Astrocyte (in vitro differentiated cells and primary cell): ENCODE results near the gene PRAC1. TPM values are rescaled to one million over a fixed set of nuclear protein-coding genes. Genes with fewer than 3 reads are reported as not detected.

ENCODE experiments used
- DNase-seq: peaks from one replicate; pipeline ENCODE4 v3.0.0-alpha.2; 2010; ENCODE audit warnings: low read depth
- FAIRE-seq: peaks from 2 replicates; lab custom pipeline; 2011; peaks lifted over from hg19 to GRCh38; lab: Jason Lieb, UNC
- H2AFZ ChIP-seq: 2 replicates; pipeline ENCODE4 v1.6.0; 2012; ENCODE audit warnings: low read depth, low read length, inconsistent platforms
- H3K27ac ChIP-seq: 2 replicates; pipeline ENCODE4 v1.5.1; 2011; ENCODE audit warnings: low read depth, low read length, inconsistent platforms
- H3K27me3 ChIP-seq: 2 replicates; pipeline ENCODE4 v1.6.0; 2011; ENCODE audit warnings: low read length, inconsistent platforms; ENCODE audit not compliant: insufficient read depth
- H3K36me3 ChIP-seq: 2 replicates; pipeline ENCODE4 v1.5.1; 2011; ENCODE audit warnings: low read length, inconsistent platforms; ENCODE audit not compliant: insufficient read depth
- H3K4me1 ChIP-seq: 2 replicates; pipeline ENCODE4 v1.5.1; 2011; ENCODE audit warnings: low read length, inconsistent platforms; ENCODE audit not compliant: insufficient read depth
- H3K4me2 ChIP-seq: 2 replicates; pipeline ENCODE4 v1.6.0; 2012; ENCODE audit warnings: low read length, inconsistent platforms
- H3K4me3 ChIP-seq: 2 replicates; pipeline ENCODE4 v1.5.1; 2011; ENCODE audit warnings: low read depth, mild to moderate bottlenecking, low read length, inconsistent platforms; ENCODE audit not compliant: insufficient read depth
- H3K79me2 ChIP-seq: 2 replicates; pipeline ENCODE4 v1.6.0; 2012; ENCODE audit warnings: mild to moderate bottlenecking, low read length, inconsistent platforms; ENCODE audit not compliant: insufficient read depth
- H3K9ac ChIP-seq: 2 replicates; pipeline ENCODE4 v1.6.0; 2012; ENCODE audit warnings: mild to moderate bottlenecking, low read length, inconsistent platforms
- H3K9me3 ChIP-seq: 2 replicates; pipeline ENCODE4 v1.5.1; 2012; ENCODE audit warnings: low read depth, mild to moderate bottlenecking, low read length, inconsistent platforms; ENCODE audit not compliant: insufficient read depth
- H4K20me1 ChIP-seq: 2 replicates; pipeline ENCODE4 v1.6.0; 2012; ENCODE audit warnings: low read length, inconsistent platforms; ENCODE audit not compliant: insufficient read depth
- H3K27ac Mint-ChIP-seq: one replicate; pipeline ENCODE4 v1.8.0; 2021; ENCODE audit warnings: mild to moderate bottlenecking, mixed read lengths; ENCODE audit not compliant: unreplicated experiment
- H3K27me3 Mint-ChIP-seq: one replicate; pipeline ENCODE4 v1.8.0; 2021; ENCODE audit warnings: low read depth, mixed read lengths; ENCODE audit not compliant: unreplicated experiment
- H3K36me3 Mint-ChIP-seq: one replicate; pipeline ENCODE4 v1.8.0; 2021; ENCODE audit warnings: low read depth, mixed read lengths; ENCODE audit not compliant: unreplicated experiment
- H3K4me1 Mint-ChIP-seq: one replicate; pipeline ENCODE4 v1.8.0; 2021; ENCODE audit warnings: low read depth, mixed read lengths; ENCODE audit not compliant: unreplicated experiment
- H3K4me3 Mint-ChIP-seq: one replicate; pipeline ENCODE4 v1.8.0; 2021; ENCODE audit warnings: mild to moderate bottlenecking, moderate library complexity, mixed read lengths; ENCODE audit not compliant: unreplicated experiment
- H3K9me3 Mint-ChIP-seq: one replicate; pipeline ENCODE4 v1.8.0; 2021; ENCODE audit warnings: mild to moderate bottlenecking, mixed read lengths; ENCODE audit not compliant: unreplicated experiment
- EZH2 ChIP-seq: IDR thresholded peaks from 2 replicates; pipeline ENCODE4 v1.6.1; 2012; ENCODE audit warnings: mild to moderate bottlenecking, low read length, inconsistent platforms; ENCODE audit not compliant: insufficient read depth
- microRNA-seq: library from miRNA; unstranded; fragments of <30 nt; microRNA quantifications from one replicate; pipeline ENCODE4 v1.2.0, GENCODE V29; 2020
- total RNA-seq: library from RNA; stranded (reverse); gene quantifications from 2 replicates; pipeline ENCODE4 v1.2.1, GENCODE V29; 2021
- TF ChIP-seq, protein P1 (sequence below): IDR thresholded peaks from 2 replicates; pipeline ENCODE4 v1.5.1; 2011; ENCODE audit warnings: low read depth, mild to moderate bottlenecking, inconsistent platforms, low read length, moderate library complexity; ENCODE audit not compliant: insufficient read depth

Gene PRAC1
- total RNA-seq, 1 donor from 2014 or later: not detected

DNA sequence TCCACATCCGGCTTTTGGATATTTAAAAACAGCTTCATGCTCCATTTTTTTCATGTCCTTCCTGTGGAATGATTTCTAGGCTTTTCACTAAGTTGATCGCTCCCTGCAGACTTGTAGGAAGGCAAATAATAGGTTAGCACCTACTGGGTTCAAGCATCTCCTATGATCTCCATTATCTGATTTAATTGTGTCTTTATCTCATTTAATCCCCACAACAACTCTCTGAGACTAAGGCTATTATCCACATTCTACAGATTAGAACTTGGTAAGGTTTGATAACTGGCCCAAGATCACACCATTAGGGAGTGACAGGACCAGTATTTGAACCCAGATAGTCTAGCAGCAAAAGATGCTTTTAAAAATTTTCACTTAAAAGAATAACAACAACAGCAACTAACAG, 50.0 kb downstream of the PRAC1 start:
- FAIRE-seq (no peak), DNase-seq (no peak)
- no peak overlapping the region for H3K4me2 ChIP-seq
- Mint-ChIP-seq H3K27ac (no peak overlapping the region), H3K4me3 (no peak overlapping the region), H3K36me3 (peaks cover 3% of the 10 kb centered on the region), H3K9me3 (no peaks in the 10 kb centered on the region), H3K27me3 (peaks cover 66% of the 10 kb centered on the region), H3K4me1 (no peaks in the 10 kb centered on the region)
- no peaks in the 10 kb centered on the region for H3K4me1 ChIP-seq
- no peaks in the 10 kb centered on the region for H4K20me1 ChIP-seq
- H3K79me2 ChIP-seq: no peaks in the 10 kb centered on the region
- no peak overlapping the region for H2AFZ ChIP-seq
- no peak for TF ChIP-seq EZH2
- TF ChIP-seq, protein P1, sequence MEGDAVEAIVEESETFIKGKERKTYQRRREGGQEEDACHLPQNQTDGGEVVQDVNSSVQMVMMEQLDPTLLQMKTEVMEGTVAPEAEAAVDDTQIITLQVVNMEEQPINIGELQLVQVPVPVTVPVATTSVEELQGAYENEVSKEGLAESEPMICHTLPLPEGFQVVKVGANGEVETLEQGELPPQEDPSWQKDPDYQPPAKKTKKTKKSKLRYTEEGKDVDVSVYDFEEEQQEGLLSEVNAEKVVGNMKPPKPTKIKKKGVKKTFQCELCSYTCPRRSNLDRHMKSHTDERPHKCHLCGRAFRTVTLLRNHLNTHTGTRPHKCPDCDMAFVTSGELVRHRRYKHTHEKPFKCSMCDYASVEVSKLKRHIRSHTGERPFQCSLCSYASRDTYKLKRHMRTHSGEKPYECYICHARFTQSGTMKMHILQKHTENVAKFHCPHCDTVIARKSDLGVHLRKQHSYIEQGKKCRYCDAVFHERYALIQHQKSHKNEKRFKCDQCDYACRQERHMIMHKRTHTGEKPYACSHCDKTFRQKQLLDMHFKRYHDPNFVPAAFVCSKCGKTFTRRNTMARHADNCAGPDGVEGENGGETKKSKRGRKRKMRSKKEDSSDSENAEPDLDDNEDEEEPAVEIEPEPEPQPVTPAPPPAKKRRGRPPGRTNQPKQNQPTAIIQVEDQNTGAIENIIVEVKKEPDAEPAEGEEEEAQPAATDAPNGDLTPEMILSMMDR: no peak
- H3K27me3 ChIP-seq: peaks cover 25% of the 10 kb centered on the region
- no peak overlapping the region for H3K4me3 ChIP-seq
- H3K9me3 ChIP-seq: no peaks in the 10 kb centered on the region
- H3K36me3 ChIP-seq: no peaks in the 10 kb centered on the region
- no peak overlapping the region for H3K27ac ChIP-seq
- no peak overlapping the region for H3K9ac ChIP-seq

Small RNA genes within 50 kb of the gene (microRNA-seq; reads per million reads assigned to microRNA genes)
- not detected for gene MIR3185

Other genes with a start within 250 kb of the PRAC1 start
- gene HOXB1, start 191.5 kb downstream of the PRAC1 start, total RNA-seq: not detected in 2 replicates
- 0.41 and 1.8 TPM in 2 replicates for gene HOXB2, start 177.4 kb downstream of the PRAC1 start, total RNA-seq
- gene HOXB4, start 144.2 kb downstream of the PRAC1 start, total RNA-seq: not detected in 2 replicates
- not detected in 2 replicates for gene HOXB3, start 132.3 kb downstream of the PRAC1 start, total RNA-seq
- gene HOXB5, start 128.7 kb downstream of the PRAC1 start, total RNA-seq: not detected in 2 replicates
- gene HOXB6, start 117.5 kb downstream of the PRAC1 start, total RNA-seq: not detected in 2 replicates
- not detected in 2 replicates for gene HOXB7, start 111.5 kb downstream of the PRAC1 start, total RNA-seq
- not detected in 2 replicates for gene HOXB8, start 107.2 kb downstream of the PRAC1 start, total RNA-seq
- 0.10 and 0.11 TPM in 2 replicates for gene HOXB9, start 96.2 kb downstream of the PRAC1 start, total RNA-seq
- not detected in 2 replicates for gene PRAC2, start 667 bp upstream of the PRAC1 start, total RNA-seq
- gene HOXB13, start 6.2 kb upstream of the PRAC1 start, total RNA-seq: not detected in 2 replicates
- gene TTLL6, start 94.7 kb upstream of the PRAC1 start, total RNA-seq: not detected in 2 replicates
- gene CALCOCO2, start 108.5 kb upstream of the PRAC1 start, total RNA-seq: 72.9 and 73.8 TPM in 2 replicates
- gene ATP5MC1, start 170.3 kb upstream of the PRAC1 start, total RNA-seq: 52.0 and 55.8 TPM in 2 replicates
- 102 and 103 TPM in 2 replicates for gene UBE2Z, start 185.9 kb upstream of the PRAC1 start, total RNA-seq
- 162 and 168 TPM in 2 replicates for gene SNF8, start 222.3 kb upstream of the PRAC1 start, total RNA-seq
- not detected in 2 replicates for gene GIP, start 246.1 kb upstream of the PRAC1 start, total RNA-seq